ENCODE results near the gene CYSLTR2.

CYSLTR2 gene

GRCh38 chr13:48727241-48728011 lies 73.7 kb downstream of the CYSLTR2 start:
- CTCF ChIA-PET: no interaction called here
- no peak for DNase-seq (ENCODE audit: extremely low spot score)
- POLR2A ChIA-PET: no interaction called here
- no peak for TF ChIP-seq CTCF (IDR thresholded peaks at IDR 0.05; ENCODE audit: control extremely low read depth, extremely low read depth, low read depth, missing control alignments)

GRCh38 chr13:48728226-48728625 lies 74.5 kb downstream of the CYSLTR2 start:
- ChIA-PET POLR2A (no interaction called here), CTCF (no interaction called here)
- no peak for TF ChIP-seq CTCF (IDR thresholded peaks at IDR 0.05; ENCODE audit: control extremely low read depth, extremely low read depth, low read depth, missing control alignments)
- no peak for DNase-seq (ENCODE audit: extremely low spot score)

GRCh38 chr13:48728876-48729275 lies 75.1 kb downstream of the CYSLTR2 start:
- no peak for TF ChIP-seq CTCF (IDR thresholded peaks at IDR 0.05; ENCODE audit: control extremely low read depth, extremely low read depth, low read depth, missing control alignments)
- DNase-seq (ENCODE audit: extremely low spot score): no peak
- ChIA-PET POLR2A (no interaction called here), CTCF (interaction anchor here (1.0 kb wide), 1 partner anchor 394 kb away, joined by 3 read pairs; no protein-coding TSS in a partner anchor)

- no peak for TF ChIP-seq CTCF (IDR thresholded peaks at IDR 0.05; ENCODE audit: control extremely low read depth, extremely low read depth, low read depth, missing control alignments)
- CTCF ChIA-PET: interaction anchor here (1.0 to 2.0 kb wide), 2 partner anchors 10 to 395 kb away, joined by 3 to 8 read pairs; no protein-coding TSS in a partner anchor
- no peak for DNase-seq (ENCODE audit: extremely low spot score)
- POLR2A ChIA-PET: no interaction called here
Observed at GRCh38 chr13:48729856-48730255, 76.1 kb downstream of the CYSLTR2 start.

- ChIA-PET POLR2A (no interaction called here), CTCF (interaction anchor here (0.9 to 2.7 kb wide), 11 partner anchors 8 to 397 kb away, joined by 3 to 8 read pairs (median 5); no protein-coding TSS in a partner anchor)
- DNase-seq (ENCODE audit: extremely low spot score): no peak
- TF ChIP-seq CTCF (IDR thresholded peaks at IDR 0.05; ENCODE audit: control extremely low read depth, extremely low read depth, low read depth, missing control alignments): no peak
Observed at GRCh38 chr13:48731001-48731658, 77.4 kb downstream of the CYSLTR2 start.

- POLR2A ChIA-PET: no interaction called here
- CTCF ChIA-PET: interaction anchor here (0.6 to 2.7 kb wide), 11 partner anchors 9 to 134 kb away, joined by 3 to 8 read pairs (median 5); no protein-coding TSS in a partner anchor
- peak; percentile 59 for DNase-seq (ENCODE audit: extremely low spot score)
Observed at GRCh38 chr13:48731957-48732569, 78.3 kb downstream of the CYSLTR2 start.

More at GRCh38 chr13:48731957-48732569, 78.3 kb downstream of the CYSLTR2 start:
- peak; percentile 76 for TF ChIP-seq CTCF (IDR thresholded peaks at IDR 0.05; ENCODE audit: control extremely low read depth, extremely low read depth, low read depth, missing control alignments)
